GM21447 (cell line): ENCODE results near the gene USP11.

Experiments used
- ATAC-seq: cut with Tn5 transposase; IDR thresholded peaks from one replicate; pipeline ENCODE4 v1.9.1; 2021; ENCODE audit not compliant: unreplicated experiment

USP11 gene

GRCh38 chrX:47202877-47203276 is 29.9 kb upstream of the USP11 start:
- no peak for ATAC-seq

GRCh38 chrX:47204970-47205369 is 27.8 kb upstream of the USP11 start:
- ATAC-seq: no peak

DNA sequence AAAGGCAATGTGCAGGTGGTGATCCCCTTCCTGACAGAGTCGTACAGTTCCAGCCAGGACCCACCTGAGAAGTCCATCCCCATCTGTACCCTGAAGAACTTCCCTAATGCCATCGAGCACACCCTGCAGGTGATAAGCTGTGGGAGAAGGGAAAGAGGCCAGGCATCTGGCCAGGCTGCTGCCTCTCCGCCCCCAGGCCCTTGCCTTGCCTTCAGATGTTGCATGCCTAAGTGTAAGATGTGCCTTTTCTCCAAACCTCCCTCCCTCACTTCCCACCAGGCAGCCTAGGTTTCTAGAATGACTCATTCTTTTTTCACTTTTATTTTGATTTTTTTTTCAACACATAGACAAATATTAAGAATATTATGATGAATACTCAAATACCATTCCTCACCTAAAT is 26.5 kb upstream of the USP11 start:
- ATAC-seq: no peak

DNA sequence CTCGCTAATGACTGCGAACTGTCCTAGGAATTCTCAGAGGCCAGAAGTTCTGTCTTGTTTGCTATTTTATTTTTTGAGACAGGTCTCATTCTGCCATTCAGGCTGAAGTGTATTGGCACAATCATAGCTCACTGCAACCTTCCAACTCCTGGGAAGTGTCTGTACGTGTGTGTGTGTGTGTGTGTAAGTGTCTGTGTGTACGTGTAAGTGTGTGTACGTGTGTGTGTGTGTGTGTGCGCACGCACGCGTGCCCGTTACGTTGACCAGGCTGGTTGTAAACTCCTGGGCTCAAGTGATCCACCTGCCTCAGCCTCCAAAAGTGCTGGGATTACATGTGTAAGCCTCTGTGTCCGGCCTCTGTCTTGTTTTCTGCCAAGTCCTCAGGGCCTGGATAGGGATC is 24.7 kb upstream of the USP11 start:
- no peak for ATAC-seq

DNA sequence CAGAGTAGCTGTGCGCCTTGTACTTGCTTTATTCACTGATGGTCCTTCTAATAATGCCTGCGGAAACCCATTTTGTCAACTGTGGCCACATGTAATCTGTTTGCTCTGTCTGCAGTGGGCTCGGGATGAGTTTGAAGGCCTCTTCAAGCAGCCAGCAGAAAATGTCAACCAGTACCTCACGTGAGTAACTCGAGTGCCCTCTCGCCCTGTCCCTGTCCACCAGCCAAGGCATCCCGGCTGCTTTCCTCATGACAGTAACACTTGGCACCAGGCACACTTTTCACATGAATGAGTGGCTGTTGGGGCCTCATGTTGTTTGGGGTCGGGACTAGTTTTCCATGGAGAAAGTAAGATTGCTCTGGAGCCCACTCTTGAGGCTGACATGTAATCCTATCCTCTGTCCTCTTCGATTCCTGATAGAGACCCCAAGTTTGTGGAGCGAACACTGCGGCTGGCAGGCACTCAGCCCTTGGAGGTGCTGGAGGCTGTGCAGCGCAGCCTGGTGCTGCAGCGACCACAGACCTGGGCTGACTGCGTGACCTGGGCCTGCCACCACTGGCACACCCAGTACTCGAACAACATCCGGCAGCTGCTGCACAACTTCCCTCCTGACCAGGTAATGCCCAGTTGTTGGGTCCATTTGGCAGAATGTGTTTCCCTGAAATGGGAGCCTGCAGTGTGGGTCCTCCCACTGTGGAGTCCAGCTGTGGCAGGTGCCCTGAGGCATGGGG is 23.1 kb upstream of the USP11 start:
- no peak for ATAC-seq

- ATAC-seq: no peak
Observed at GRCh38 chrX:47210661-47211425, 22.0 kb upstream of the USP11 start.

GRCh38 chrX:47212381-47213293 is 20.2 kb upstream of the USP11 start:
- ATAC-seq: no peak

GRCh38 chrX:47214435-47215077 is 18.3 kb upstream of the USP11 start:
- ATAC-seq: no peak

GRCh38 chrX:47215291-47215900 is 17.4 kb upstream of the USP11 start:
- ATAC-seq: no peak

DNA sequence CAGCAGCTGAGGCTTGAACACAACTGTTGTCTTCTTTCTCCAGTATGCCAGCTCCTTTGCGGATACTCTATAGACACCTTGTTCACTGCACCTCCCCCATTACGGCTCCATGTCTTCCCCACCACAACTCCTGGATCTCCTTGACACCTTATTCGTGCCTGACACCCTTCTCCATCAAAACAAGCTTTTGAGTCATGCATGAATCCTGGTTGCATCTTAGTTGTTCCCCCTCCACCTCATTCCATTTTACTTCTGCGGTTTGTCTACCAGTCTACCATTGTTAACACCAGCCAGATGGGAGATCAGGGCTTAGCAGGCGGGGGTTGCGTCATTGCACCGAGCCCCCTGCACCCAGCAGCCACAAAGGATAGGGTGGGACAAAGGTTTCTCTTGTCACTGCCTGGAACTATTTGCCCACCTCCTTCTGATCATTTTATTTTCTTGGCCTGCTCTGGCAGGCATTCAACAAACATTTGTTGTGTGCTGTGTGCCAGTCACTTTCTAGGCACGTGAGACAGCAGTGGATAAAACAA is 16.4 kb upstream of the USP11 start:
- ATAC-seq: no peak

- no peak for ATAC-seq
Observed at GRCh38 chrX:47217121-47217851, 15.5 kb upstream of the USP11 start.

DNA sequence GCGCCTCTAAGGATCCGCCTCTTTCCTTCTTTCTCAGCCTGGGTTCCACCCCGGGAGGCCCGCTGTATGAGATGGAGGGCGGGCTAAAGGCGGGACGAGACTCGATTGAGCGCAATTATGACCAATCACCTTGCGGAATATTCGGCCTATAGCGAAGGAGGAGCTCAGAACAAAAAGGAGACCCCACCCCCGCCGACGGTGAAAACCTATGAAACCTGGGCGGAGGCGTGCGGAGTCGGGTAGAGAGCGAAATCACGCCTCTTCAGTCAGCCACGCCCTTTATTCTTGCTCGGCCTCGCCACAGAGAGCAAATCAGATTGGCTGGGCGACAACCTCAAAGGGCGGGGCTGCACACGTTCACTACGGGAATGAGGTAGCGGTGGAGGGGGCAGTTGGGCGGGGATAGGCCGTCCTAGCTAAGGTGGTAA is 14.9 kb upstream of the USP11 start:
- peak; percentile 80 for ATAC-seq

DNA sequence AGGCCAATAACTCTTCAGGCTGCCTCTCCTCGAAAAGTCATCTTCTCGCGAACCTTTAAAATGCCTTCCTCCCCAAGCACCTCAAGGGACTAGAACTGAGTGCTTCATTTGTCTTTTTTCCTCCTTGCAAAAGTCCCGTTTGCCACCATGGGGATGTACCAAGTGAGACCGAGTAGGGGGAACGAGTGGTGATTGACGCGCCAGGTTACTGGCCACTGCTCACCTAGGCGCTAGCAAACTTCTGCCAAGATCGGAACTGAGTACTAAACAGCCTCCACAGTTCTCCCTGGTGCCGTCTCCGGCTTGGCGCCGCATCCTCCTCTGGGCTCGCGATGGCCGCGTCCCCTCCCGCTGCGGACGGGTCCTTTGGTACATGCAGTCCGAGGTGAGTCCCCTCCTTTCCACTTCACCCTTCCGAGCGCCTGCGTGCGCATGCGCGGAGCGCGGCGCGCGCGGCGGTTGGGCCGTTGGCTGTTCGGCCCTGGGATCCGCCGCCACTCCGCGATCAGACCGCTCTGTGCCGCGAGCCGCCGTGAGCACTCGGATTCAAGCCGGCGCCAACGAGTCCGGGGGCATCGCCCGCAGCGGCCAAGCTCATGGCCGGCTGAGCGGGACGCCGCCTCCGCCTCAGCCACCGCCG is 14.4 kb upstream of the USP11 start, which contains the start of gene CDK16:
Gene CDK16, plus strand, starts transcription at position 402 of the 640 bp plus-strand sequence. CDS start 4,877 bp downstream, outside the sequence.
- ATAC-seq: peak; percentile 38

- no peak for ATAC-seq
Observed at GRCh38 chrX:47218920-47219815, 13.6 kb upstream of the USP11 start.

GRCh38 chrX:47221756-47222155 is 11.1 kb upstream of the USP11 start:
- ATAC-seq: no peak

GRCh38 chrX:47222751-47223350 is 10.0 kb upstream of the USP11 start:
- ATAC-seq: no peak

DNA sequence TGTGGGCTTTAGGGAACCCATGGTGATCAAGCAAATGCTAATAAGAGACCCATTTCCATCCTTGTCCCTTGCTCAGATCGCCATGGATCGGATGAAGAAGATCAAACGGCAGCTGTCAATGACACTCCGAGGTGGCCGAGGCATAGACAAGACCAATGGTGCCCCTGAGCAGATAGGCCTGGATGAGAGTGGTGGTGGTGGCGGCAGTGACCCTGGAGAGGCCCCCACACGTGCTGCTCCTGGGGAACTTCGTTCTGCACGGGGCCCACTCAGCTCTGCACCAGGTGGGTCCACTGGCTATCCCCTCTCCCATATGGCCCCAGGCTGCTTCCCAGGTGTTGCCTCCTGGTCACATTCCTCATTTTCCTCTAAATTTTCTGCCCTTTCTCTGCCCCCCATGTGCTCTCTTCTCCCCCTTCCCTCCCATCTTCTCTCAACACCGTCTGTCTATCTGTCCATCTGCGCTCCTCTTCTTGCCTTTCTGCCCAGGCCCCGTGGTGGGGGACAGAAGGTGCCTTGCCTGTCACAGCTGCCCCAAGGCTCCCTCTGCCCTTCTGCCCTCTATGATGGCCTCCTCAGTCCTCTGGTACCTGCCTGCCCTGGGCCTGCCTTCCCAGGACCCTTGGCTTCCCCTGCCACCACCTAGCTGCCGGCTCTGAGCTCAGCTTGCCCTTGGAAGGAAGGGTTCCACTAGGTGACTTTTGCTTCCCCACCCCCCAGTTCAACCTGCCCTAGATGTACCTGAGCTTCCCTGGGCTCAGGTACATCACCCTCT is 9.1 kb upstream of the USP11 start:
- no peak for ATAC-seq
